HUES48 (cell line): ENCODE results near the gene RGS7.
"Not testable (repeated sequence)": the region's sequence is repeated elsewhere in the genome, so short reads cannot be mapped to it uniquely, and the experiment has no call there.

Source experiments
- H3K27ac ChIP-seq: one replicate; pipeline ENCODE4 v1.7.0; 2013; ENCODE audit warnings: low read depth, low read length, inconsistent platforms
- H3K27me3 ChIP-seq: 2 replicates; pipeline ENCODE4 v1.6.1; 2013; ENCODE audit warnings: mild to moderate bottlenecking, low read length; ENCODE audit not compliant: control insufficient read depth, insufficient read depth
- H3K36me3 ChIP-seq: 2 replicates; pipeline ENCODE4 v1.6.1; 2013; ENCODE audit warnings: low read length; ENCODE audit not compliant: control insufficient read depth, insufficient read depth
- H3K4me1 ChIP-seq: 2 replicates; pipeline ENCODE4 v1.6.1; 2013; ENCODE audit warnings: mild to moderate bottlenecking, low read length; ENCODE audit not compliant: control insufficient read depth, insufficient read depth
- H3K4me3 ChIP-seq: 2 replicates; pipeline ENCODE4 v1.5.1; 2013; ENCODE audit warnings: mild to moderate bottlenecking, low read depth, low read length
- H3K9ac ChIP-seq: 2 replicates; pipeline ENCODE4 v1.6.1; 2013; ENCODE audit warnings: mild to moderate bottlenecking, low read depth, low read length, moderate library complexity
- H3K9me3 ChIP-seq: 2 replicates; pipeline ENCODE4 v1.6.1; 2013; ENCODE audit warnings: low read length; ENCODE audit not compliant: control insufficient read depth, insufficient read depth

RGS7 gene

GRCh38 chr1:240998024-240998423, 359.0 kb downstream of the RGS7 start:
- no peaks in the 10 kb centered on the region for H3K36me3 ChIP-seq
- no peaks in the 10 kb centered on the region for H3K9me3 ChIP-seq
- no peak overlapping the region for H3K27ac ChIP-seq
- H3K4me1 ChIP-seq: peaks cover 5% of the 10 kb centered on the region; the same call in 1 of the 2 replicates
- H3K9ac ChIP-seq: no peak overlapping the region
- no peaks in the 10 kb centered on the region for H3K27me3 ChIP-seq
- H3K4me3 ChIP-seq: no peak overlapping the region

- no peaks in the 10 kb centered on the region for H3K36me3 ChIP-seq
- no peak overlapping the region for H3K4me3 ChIP-seq
- no peak overlapping the region for H3K9ac ChIP-seq
- H3K4me1 ChIP-seq: 0 out of 2 replicates have a peak, but pooled peaks cover 5% of the 10 kb centered on the region
- no peaks in the 10 kb centered on the region for H3K9me3 ChIP-seq
- H3K27ac ChIP-seq: no peak overlapping the region
- no peaks in the 10 kb centered on the region for H3K27me3 ChIP-seq
These were observed 364.0 kb downstream of the RGS7 start for GRCh38 chr1:240993004-240993403.

DNA sequence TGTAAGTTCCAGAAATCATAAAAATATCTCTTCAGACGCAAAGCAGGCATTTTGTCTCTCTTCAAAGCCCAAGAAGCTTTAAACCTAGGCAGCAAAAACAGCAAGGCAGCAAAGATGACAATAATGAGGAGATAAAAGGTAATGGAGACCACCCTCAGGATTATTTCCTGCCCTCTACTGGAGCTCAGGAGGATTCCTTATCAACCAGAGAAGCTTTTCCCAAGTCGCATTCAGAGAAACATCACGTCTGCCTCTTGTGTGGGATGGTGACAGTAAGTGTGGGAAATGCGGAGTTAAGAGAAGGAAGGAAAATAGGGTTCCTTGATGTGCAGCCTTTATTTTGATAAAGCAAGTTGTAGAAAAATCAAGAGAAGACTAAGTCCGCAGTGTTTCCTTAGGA, 365.8 kb downstream of the RGS7 start:
- Histone ChIP-seq H3K36me3 (no peaks in the 10 kb centered on the region), H3K4me1 (0 out of 2 replicates have a peak, but pooled peaks cover 5% of the 10 kb centered on the region), H3K4me3 (no peak overlapping the region), H3K9ac (no peak overlapping the region), H3K9me3 (no peaks in the 10 kb centered on the region), H3K27ac (no peak overlapping the region), H3K27me3 (no peaks in the 10 kb centered on the region)

DNA sequence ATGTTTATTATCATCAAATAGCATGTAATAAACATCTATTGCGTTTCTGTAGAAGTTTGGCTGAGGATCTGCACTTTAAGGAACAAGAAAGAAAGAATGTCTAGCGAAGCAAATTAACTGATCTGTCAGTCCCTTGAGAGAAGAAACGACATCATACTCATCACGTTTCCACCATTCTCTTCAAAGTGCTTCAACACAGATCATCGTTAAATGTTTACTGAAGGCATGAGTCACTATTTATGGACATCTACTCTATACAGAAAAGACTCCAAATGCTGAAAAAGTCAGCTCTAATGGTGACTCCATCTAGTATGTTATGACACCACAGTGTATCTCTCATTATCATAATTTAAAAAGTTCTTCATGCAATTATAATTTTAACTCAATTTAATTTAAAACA, 369.1 kb downstream of the RGS7 start:
- Histone ChIP-seq H3K36me3 (no peaks in the 10 kb centered on the region), H3K4me1 (0 out of 2 replicates have a peak, but pooled peaks cover 5% of the 10 kb centered on the region), H3K9ac (no peak overlapping the region), H3K27ac (no peak overlapping the region), H3K4me3 (no peak overlapping the region), H3K27me3 (no peaks in the 10 kb centered on the region), H3K9me3 (no peaks in the 10 kb centered on the region)

DNA sequence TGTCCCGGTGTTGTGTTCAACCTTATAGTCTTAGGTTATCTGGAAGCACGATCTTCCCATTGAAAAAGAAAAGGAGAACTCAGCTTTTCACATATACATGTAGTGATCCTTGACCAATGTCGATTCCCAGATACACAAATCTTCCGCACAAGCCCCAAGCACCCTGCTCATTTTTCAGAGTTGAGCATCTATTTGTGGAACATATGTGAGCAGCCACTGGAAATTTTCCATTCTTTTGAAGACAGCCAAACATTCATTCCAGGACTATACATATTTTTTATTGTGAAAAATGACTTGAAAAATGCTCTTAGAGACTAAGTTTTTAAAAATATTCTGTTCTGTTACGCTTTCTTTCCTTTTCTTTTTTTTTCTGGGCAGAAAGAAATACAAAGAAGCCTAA, 371.9 kb downstream of the RGS7 start:
- H3K9ac ChIP-seq: no peak overlapping the region
- H3K27ac ChIP-seq: no peak overlapping the region
- no peaks in the 10 kb centered on the region for H3K9me3 ChIP-seq
- H3K4me3 ChIP-seq: no peak overlapping the region
- no peaks in the 10 kb centered on the region for H3K36me3 ChIP-seq
- H3K4me1 ChIP-seq: no peaks in the 10 kb centered on the region
- no peaks in the 10 kb centered on the region for H3K27me3 ChIP-seq

GRCh38 chr1:240980342-240980741, 376.7 kb downstream of the RGS7 start:
- Histone ChIP-seq H3K9ac (no peak overlapping the region), H3K27me3 (no peaks in the 10 kb centered on the region), H3K36me3 (no peaks in the 10 kb centered on the region), H3K4me3 (no peak overlapping the region), H3K27ac (no peak overlapping the region), H3K4me1 (no peaks in the 10 kb centered on the region), H3K9me3 (no peaks in the 10 kb centered on the region)

DNA sequence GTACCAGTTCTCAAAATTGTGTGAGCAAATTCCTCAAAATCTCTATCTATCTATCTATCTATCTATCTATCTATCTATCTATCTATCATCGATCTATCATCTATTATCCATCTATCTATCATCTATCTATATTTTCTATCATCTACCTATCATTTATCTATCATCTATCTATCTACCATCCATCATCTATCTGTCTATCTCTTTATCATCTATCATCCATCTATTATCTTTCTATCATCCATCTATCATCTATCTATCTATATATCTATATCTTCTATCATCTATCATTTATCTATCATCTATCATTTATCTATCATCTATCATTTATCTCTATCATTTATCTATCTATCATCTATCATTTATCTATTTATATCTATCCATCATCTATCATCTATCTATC, 380.3 kb downstream of the RGS7 start:
- no peak overlapping the region for H3K27ac ChIP-seq
- no peaks in the 10 kb centered on the region for H3K27me3 ChIP-seq
- no peaks in the 10 kb centered on the region for H3K4me1 ChIP-seq
- no peaks in the 10 kb centered on the region for H3K9me3 ChIP-seq
- H3K9ac ChIP-seq: no peak overlapping the region
- H3K36me3 ChIP-seq: no peaks in the 10 kb centered on the region
- no peak overlapping the region for H3K4me3 ChIP-seq

- no peak overlapping the region for H3K4me3 ChIP-seq
- H3K27ac ChIP-seq: no peak overlapping the region
- no peak overlapping the region for H3K9ac ChIP-seq
- H3K27me3 ChIP-seq: no peaks in the 10 kb centered on the region
- no peaks in the 10 kb centered on the region for H3K9me3 ChIP-seq
- H3K36me3 ChIP-seq: no peaks in the 10 kb centered on the region
- peaks cover 8% of the 10 kb centered on the region for H3K4me1 ChIP-seq
These were observed 383.1 kb downstream of the RGS7 start for GRCh38 chr1:240973875-240974274.

GRCh38 chr1:240972059-240972458, 384.9 kb downstream of the RGS7 start:
- H3K4me1 ChIP-seq, H3K36me3 ChIP-seq, H3K27me3 ChIP-seq, H3K27ac ChIP-seq, H3K9me3 ChIP-seq, H3K4me3 ChIP-seq, H3K9ac ChIP-seq: not testable (repeated sequence)

GRCh38 chr1:240970253-240970652, 386.8 kb downstream of the RGS7 start:
- H3K9me3 ChIP-seq: no peaks in the 10 kb centered on the region
- H3K4me3 ChIP-seq: no peak overlapping the region
- H3K27me3 ChIP-seq: no peaks in the 10 kb centered on the region

GRCh38 chr1:240968864-240969263, 388.1 kb downstream of the RGS7 start:
- no peaks in the 10 kb centered on the region for H3K9me3 ChIP-seq
- H3K36me3 ChIP-seq: no peaks in the 10 kb centered on the region
- H3K4me3 ChIP-seq: no peak overlapping the region
- no peak overlapping the region for H3K9ac ChIP-seq
- H3K27me3 ChIP-seq: no peaks in the 10 kb centered on the region
- H3K27ac ChIP-seq: no peak overlapping the region
- peaks cover 8% of the 10 kb centered on the region for H3K4me1 ChIP-seq

More at GRCh38 chr1:240970253-240970652, 386.8 kb downstream of the RGS7 start:
- Histone ChIP-seq H3K4me1 (peaks cover 8% of the 10 kb centered on the region), H3K27ac (no peak overlapping the region), H3K9ac (no peak overlapping the region), H3K36me3 (no peaks in the 10 kb centered on the region)
